HepG2 (cell line): ENCODE measurements around the gene S100A11. TPM values are rescaled to one million over a fixed set of nuclear protein-coding genes. Genes with fewer than 3 reads are reported as not detected.

ENCODE experiments used
- ATAC-seq: fragments of 200-7000 bp; cut with Tn5 transposase; 3 replicates; pipeline ENCODE4 v1.9.1; 2020; ENCODE audit warnings: mild to moderate bottlenecking, moderate library complexity
- BruUV-seq: library from RNA; stranded (reverse); fragments of 400-500 nt; replicated peaks from 2 replicates; lab custom pipeline; 2021; lab: Mats Ljungman, UMichigan
- CTCF ChIA-PET: fragments of 300-600 bp; formaldehyde crosslinking; extraction: SDS; loops from one replicate; lab custom pipeline; 2021; ENCODE audit warnings: low total read pairs, inconsistent platforms, low intra/inter-chr PET ratio; lab: Yijun Ruan, JAX
- POLR2A ChIA-PET: fragments of 350-600 bp; sonication (Branson Sonifier 250); formaldehyde crosslinking; loops from one replicate; lab custom pipeline; 2020; ENCODE audit warnings: antibody characterized with exemption, inconsistent platforms; lab: Yijun Ruan, JAX
- DNase-seq: peaks from one replicate; pipeline ENCODE4 v3.0.0-alpha.2; 2015; ENCODE audit warnings: low spot score
- FAIRE-seq: peaks from 3 replicates; lab custom pipeline; 2011; peaks lifted over from hg19 to GRCh38; lab: Jason Lieb, UNC
- H2AFZ ChIP-seq: one replicate; pipeline ENCODE4 v1.6.1; 2011; ENCODE audit warnings: low read length, inconsistent platforms
- H3K27ac ChIP-seq: fragments of 300-600 bp; 3 replicates; pipeline ENCODE4 v1.8.0; 2011; ENCODE audit warnings: mixed run types, mild to moderate bottlenecking, mixed read lengths, low read length, inconsistent platforms; ENCODE audit not compliant: insufficient read depth; ENCODE audit errors: extremely low read length
- H3K27me3 ChIP-seq, 2 experiments: fragments of 200-600 bp in 1 of 2; 2 replicates in 1 of 2; 3 replicates in 1 of 2; pipeline versions ENCODE4 v1.6.0 to v1.8.0; 2011; ENCODE audit warnings: low read length in 2 of 2, mild to moderate bottlenecking in 2 of 2, moderate library complexity in 2 of 2, inconsistent platforms in 1 of 2; ENCODE audit not compliant: insufficient read depth in 2 of 2, control insufficient read depth in 1 of 2
- H3K36me3 ChIP-seq, 2 experiments: fragments of 200-600 bp in 1 of 2; replicated peaks in 1 of 2; 2 replicates in 1 of 2; 3 replicates in 1 of 2; pipeline versions ENCODE4 v1.5.1 to v1.8.0; 2011; ENCODE audit warnings: low read length in 2 of 2, inconsistent platforms in 1 of 2; ENCODE audit not compliant: insufficient read depth in 2 of 2, control insufficient read depth in 1 of 2
- H3K4me1 ChIP-seq: 2 replicates; pipeline ENCODE4 v1.5.1; 2012; ENCODE audit warnings: low read length, inconsistent platforms; ENCODE audit not compliant: insufficient read depth
- H3K4me2 ChIP-seq: 2 replicates; pipeline ENCODE4 v1.6.0; 2011; ENCODE audit warnings: low read depth, low read length, inconsistent platforms
- H3K4me3 ChIP-seq, 3 experiments: fragments of 200-600 bp in 1 of 3; sonication (generic), shearing (Covaris generic) in 1 of 3; replicated peaks in 1 of 3; 2 replicates each; pipeline ENCODE4 v1.5.1; 2011 to 2016; ENCODE audit warnings: low read length in 3 of 3, inconsistent platforms in 2 of 3, low read depth in 2 of 3, mild to moderate bottlenecking in 2 of 3, control low read depth in 1 of 3, mixed read lengths in 1 of 3; ENCODE audit not compliant: insufficient read depth in 1 of 3
- H3K79me2 ChIP-seq: one replicate; pipeline ENCODE4 v1.6.1; 2011; ENCODE audit warnings: low read length, inconsistent platforms; ENCODE audit not compliant: insufficient read depth
- H3K9ac ChIP-seq: 2 replicates; pipeline ENCODE4 v1.6.0; 2011; ENCODE audit warnings: mild to moderate bottlenecking, low read depth, low read length, inconsistent platforms; ENCODE audit not compliant: insufficient read depth
- H3K9me3 ChIP-seq: 2 replicates; pipeline ENCODE4 v1.5.1; 2012; ENCODE audit warnings: mild to moderate bottlenecking, low read length
- H4K20me1 ChIP-seq: 2 replicates; pipeline ENCODE4 v1.6.0; 2011; ENCODE audit warnings: inconsistent platforms, mild to moderate bottlenecking, low read length, moderate library complexity; ENCODE audit not compliant: insufficient read depth
- MAX ChIP-seq: IDR thresholded peaks from 2 replicates; pipeline ENCODE4 v1.6.1; 2012; ENCODE audit warnings: inconsistent platforms
- TOPORS ChIP-seq: sonication (generic); formaldehyde crosslinking; IDR thresholded peaks from 2 replicates; pipeline ENCODE4 v1.8.0; 2023; ENCODE audit warnings: mild to moderate bottlenecking, missing genetic modification reagents
- ZNF879 ChIP-seq: sonication (generic); formaldehyde crosslinking; IDR thresholded peaks from 2 replicates; pipeline ENCODE4 v1.8.1; 2023; ENCODE audit warnings: missing genetic modification reagents
- WGBS: methylation state at CpG from one replicate; pipeline ENCODE4 v1.1.6; 2017; ENCODE audit warnings: low lambda C conversion rate; 5-methylcytosine and 5-hydroxymethylcytosine counted together
- in situ Hi-C: cut with HindIII; loops from 2 replicates; pipeline ENCODE4 v1.10.0; 2017; ENCODE audit warnings: low pct_unique_long_range_greater_than_20kb; ENCODE audit not compliant: extremely low pct_ligation_motif_present
- intact Hi-C: fragments of 100-400 bp; cut with micrococcal nuclease; formaldehyde crosslinking; loops from one replicate; pipeline ENCODE4 v1.10.0; 2022; ENCODE audit not compliant: unreplicated experiment
- polyA plus RNA-seq, 8 experiments: library from polyadenylated mRNA; depleted of rRNA in 3 of 8; stranded (reverse) in 7 of 8; unstranded in 1 of 8; fragments of >200 nt; fragmentation: Illumina TruSeq in 4 of 8; extraction: Trizol in 4 of 8; gene quantifications; 2 replicates each; pipeline versions ENCODE4 v1.2.1 to v1.2.3, GENCODE V29; 2011 to 2016; ENCODE audit warnings: low read depth in 4 of 8, missing spikeins in 1 of 8, mixed read lengths in 1 of 8; ENCODE audit not compliant: insufficient read depth in 1 of 8
- total RNA-seq, 5 experiments: library from RNA; depleted of rRNA; stranded (reverse); fragments of >200 nt; fragmentation: Illumina TruSeq; extraction: Trizol; gene quantifications; 2 replicates each; pipeline ENCODE4 v1.2.3, GENCODE V29; 2016; ENCODE audit warnings: low read depth in 1 of 5
- TF ChIP-seq, protein P1 (sequence below), 2 experiments: sonication (generic) in 1 of 2; formaldehyde crosslinking in 1 of 2; IDR thresholded peaks; 2 replicates each; pipeline versions ENCODE4 v1.4.0 to v1.6.1; 2016 to 2020; ENCODE audit warnings: borderline replicate concordance in 1 of 2, low read depth in 1 of 2, mild to moderate bottlenecking in 1 of 2, missing genetic modification reagents in 1 of 2
- TF ChIP-seq, protein P2 (sequence below): sonication (generic); formaldehyde crosslinking; IDR thresholded peaks from 2 replicates; pipeline ENCODE4 v1.4.0; 2020; ENCODE audit warnings: mild to moderate bottlenecking, missing genetic modification reagents, borderline replicate concordance
- TF ChIP-seq, protein P3 (sequence below): sonication (generic); formaldehyde crosslinking; IDR thresholded peaks from 2 replicates; pipeline ENCODE4 v1.4.0; 2020; ENCODE audit warnings: low read depth, mild to moderate bottlenecking, missing genetic modification reagents
- TF ChIP-seq, protein P4 (sequence below): sonication (generic); formaldehyde crosslinking; IDR thresholded peaks from 2 replicates; pipeline ENCODE4 v1.4.0; 2020; ENCODE audit warnings: missing genetic modification reagents; ENCODE audit errors: not compliant biosample characterization

Gene S100A11
- total and polyA plus RNA-seq, 2 of the 13 experiments (the other 11 are each of a cell fraction or from before 2014, with no cell fraction given): 6.6 to 34.4 TPM

GRCh38 chr1:151993734-151994496 is 42.9 kb downstream of the S100A11 start, which contains the start of gene S100A10:
TSS of gene S100A10 (minus strand) at chr1:151993859. CDS start at chr1:151986230, 7,629 bp downstream.
- 0% methylated on average over 4 of the region's 69 CpGs for WGBS
- DNase-seq (peak; percentile 46), ATAC-seq (peak; percentile 82), FAIRE-seq (no peak)
- Histone ChIP-seq H3K9me3 (no peaks in the 10 kb centered on the region), H3K27me3 (no peaks in the 10 kb centered on the region; a peak in 1 of 5 replicates), H3K9ac (peak within 1 kb of the TSS; percentile 71), H3K4me1 (peaks cover 56% of the 10 kb centered on the region), H3K79me2 (peaks cover 42% of the 10 kb centered on the region), H3K4me2 (peak within 1 kb of the TSS; percentile 94), H2AFZ (no peak within 1 kb of the TSS), H4K20me1 (peaks cover 24% of the 10 kb centered on the region), H3K36me3 (peaks cover 3% of the 10 kb centered on the region in 2 experiments; a peak in 1 of 5 replicates), H3K27ac (peak within 1 kb of the TSS; percentile 50), H3K4me3 (peak within 1 kb of the TSS; percentile 69 to 89 (median 81))
- CTCF ChIA-PET: interaction anchor here (4.5 kb wide), 1 partner anchor 25 kb away, joined by 59 read pairs; no protein-coding TSS in a partner anchor
- BruUV-seq: no TSS peak
- in situ Hi-C loops: no loop called here
- POLR2A ChIA-PET: interaction anchor here (1.0 to 2.7 kb wide), 3 partner anchors 8 to 41 kb away, joined by 3 to 19 read pairs (median 3); no protein-coding TSS in a partner anchor
- intact Hi-C loops: no loop called here
- TF ChIP-seq, protein P1, sequence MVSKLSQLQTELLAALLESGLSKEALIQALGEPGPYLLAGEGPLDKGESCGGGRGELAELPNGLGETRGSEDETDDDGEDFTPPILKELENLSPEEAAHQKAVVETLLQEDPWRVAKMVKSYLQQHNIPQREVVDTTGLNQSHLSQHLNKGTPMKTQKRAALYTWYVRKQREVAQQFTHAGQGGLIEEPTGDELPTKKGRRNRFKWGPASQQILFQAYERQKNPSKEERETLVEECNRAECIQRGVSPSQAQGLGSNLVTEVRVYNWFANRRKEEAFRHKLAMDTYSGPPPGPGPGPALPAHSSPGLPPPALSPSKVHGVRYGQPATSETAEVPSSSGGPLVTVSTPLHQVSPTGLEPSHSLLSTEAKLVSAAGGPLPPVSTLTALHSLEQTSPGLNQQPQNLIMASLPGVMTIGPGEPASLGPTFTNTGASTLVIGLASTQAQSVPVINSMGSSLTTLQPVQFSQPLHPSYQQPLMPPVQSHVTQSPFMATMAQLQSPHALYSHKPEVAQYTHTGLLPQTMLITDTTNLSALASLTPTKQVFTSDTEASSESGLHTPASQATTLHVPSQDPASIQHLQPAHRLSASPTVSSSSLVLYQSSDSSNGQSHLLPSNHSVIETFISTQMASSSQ (IDR thresholded peaks at IDR 0.05; ENCODE audit: low read depth): no peak
- TF ChIP-seq, protein P1 (CRISPR knock-in tag; IDR thresholded peaks at IDR 0.05; ENCODE audit: borderline replicate concordance): no peak
- TF ChIP-seq, protein P2, sequence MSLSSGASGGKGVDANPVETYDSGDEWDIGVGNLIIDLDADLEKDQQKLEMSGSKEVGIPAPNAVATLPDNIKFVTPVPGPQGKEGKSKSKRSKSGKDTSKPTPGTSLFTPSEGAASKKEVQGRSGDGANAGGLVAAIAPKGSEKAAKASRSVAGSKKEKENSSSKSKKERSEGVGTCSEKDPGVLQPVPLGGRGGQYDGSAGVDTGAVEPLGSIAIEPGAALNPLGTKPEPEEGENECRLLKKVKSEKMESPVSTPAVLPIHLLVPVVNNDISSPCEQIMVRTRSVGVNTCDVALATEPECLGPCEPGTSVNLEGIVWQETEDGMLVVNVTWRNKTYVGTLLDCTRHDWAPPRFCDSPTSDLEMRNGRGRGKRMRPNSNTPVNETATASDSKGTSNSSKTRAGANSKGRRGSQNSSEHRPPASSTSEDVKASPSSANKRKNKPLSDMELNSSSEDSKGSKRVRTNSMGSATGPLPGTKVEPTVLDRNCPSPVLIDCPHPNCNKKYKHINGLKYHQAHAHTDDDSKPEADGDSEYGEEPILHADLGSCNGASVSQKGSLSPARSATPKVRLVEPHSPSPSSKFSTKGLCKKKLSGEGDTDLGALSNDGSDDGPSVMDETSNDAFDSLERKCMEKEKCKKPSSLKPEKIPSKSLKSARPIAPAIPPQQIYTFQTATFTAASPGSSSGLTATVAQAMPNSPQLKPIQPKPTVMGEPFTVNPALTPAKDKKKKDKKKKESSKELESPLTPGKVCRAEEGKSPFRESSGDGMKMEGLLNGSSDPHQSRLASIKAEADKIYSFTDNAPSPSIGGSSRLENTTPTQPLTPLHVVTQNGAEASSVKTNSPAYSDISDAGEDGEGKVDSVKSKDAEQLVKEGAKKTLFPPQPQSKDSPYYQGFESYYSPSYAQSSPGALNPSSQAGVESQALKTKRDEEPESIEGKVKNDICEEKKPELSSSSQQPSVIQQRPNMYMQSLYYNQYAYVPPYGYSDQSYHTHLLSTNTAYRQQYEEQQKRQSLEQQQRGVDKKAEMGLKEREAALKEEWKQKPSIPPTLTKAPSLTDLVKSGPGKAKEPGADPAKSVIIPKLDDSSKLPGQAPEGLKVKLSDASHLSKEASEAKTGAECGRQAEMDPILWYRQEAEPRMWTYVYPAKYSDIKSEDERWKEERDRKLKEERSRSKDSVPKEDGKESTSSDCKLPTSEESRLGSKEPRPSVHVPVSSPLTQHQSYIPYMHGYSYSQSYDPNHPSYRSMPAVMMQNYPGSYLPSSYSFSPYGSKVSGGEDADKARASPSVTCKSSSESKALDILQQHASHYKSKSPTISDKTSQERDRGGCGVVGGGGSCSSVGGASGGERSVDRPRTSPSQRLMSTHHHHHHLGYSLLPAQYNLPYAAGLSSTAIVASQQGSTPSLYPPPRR (CRISPR knock-in tag): peak; percentile 45; the same call in 1 of the 2 replicates
- no peak for TF ChIP-seq TOPORS (CRISPR knock-in tag)
- peak; percentile 18; the same call in 1 of the 2 replicates for TF ChIP-seq MAX
- TF ChIP-seq ZNF879: no peak
- TF ChIP-seq, protein P3, sequence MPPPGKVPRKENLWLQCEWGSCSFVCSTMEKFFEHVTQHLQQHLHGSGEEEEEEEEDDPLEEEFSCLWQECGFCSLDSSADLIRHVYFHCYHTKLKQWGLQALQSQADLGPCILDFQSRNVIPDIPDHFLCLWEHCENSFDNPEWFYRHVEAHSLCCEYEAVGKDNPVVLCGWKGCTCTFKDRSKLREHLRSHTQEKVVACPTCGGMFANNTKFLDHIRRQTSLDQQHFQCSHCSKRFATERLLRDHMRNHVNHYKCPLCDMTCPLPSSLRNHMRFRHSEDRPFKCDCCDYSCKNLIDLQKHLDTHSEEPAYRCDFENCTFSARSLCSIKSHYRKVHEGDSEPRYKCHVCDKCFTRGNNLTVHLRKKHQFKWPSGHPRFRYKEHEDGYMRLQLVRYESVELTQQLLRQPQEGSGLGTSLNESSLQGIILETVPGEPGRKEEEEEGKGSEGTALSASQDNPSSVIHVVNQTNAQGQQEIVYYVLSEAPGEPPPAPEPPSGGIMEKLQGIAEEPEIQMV (CRISPR knock-in tag): 0 out of 2 replicates have a peak, but pooled peaks have one; percentile 49
- TF ChIP-seq, protein P4, sequence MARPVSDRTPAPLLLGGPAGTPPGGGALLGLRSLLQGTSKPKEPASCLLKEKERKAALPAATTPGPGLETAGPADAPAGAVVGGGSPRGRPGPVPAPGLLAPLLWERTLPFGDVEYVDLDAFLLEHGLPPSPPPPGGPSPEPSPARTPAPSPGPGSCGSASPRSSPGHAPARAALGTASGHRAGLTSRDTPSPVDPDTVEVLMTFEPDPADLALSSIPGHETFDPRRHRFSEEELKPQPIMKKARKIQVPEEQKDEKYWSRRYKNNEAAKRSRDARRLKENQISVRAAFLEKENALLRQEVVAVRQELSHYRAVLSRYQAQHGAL (CRISPR knock-in tag): peak; percentile 42
